ENCODE results near the gene SH3RF1.

Gene SH3RF1

GRCh38 chr4:169151671-169152070 is 119.1 kb downstream of the SH3RF1 start:
- H3K4me3 ChIP-seq = no peak overlapping the region
- H3K27ac ChIP-seq = no peak overlapping the region

DNA sequence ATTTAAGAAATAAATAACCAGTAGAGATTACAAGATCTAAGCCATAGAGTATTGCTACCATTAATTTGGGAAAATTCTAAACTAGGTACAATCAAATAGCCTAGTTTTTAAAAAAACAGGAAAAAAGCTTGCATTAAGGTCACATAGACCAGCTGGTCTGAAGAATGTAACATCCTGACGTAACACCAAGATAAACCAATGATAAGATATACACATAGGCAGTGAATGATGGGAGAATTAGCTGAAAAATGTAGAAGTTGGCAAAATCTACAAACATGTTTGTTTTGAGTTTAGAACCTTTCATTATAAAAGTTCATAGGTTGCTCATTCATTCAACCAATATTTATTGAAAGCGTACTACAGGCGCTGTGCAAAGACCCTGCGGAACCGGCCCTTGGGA is 120.0 kb downstream of the SH3RF1 start:
- Histone ChIP-seq H3K27ac (no peak overlapping the region), H3K4me3 (no peak overlapping the region)

DNA sequence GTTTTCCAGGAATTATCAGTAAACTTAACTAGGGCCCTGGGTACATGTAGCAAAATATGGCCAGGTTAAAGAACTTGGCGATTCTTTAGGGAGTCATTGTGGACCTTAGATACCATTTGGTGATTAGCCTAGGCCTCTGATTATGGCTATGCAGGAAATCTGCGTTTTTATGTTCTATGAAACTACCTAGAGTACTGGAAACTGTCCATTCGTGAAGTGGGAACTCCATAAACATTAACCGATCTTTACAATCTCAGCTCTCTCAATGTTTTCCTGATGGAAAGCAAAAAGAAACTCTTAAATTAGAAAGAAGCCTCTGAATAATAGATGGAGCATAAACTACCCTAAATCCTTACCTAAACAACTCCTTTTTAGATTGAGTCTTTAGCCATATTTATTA is 121.9 kb downstream of the SH3RF1 start:
- H3K27ac ChIP-seq = no peak overlapping the region
- H3K4me3 ChIP-seq = no peak overlapping the region

DNA sequence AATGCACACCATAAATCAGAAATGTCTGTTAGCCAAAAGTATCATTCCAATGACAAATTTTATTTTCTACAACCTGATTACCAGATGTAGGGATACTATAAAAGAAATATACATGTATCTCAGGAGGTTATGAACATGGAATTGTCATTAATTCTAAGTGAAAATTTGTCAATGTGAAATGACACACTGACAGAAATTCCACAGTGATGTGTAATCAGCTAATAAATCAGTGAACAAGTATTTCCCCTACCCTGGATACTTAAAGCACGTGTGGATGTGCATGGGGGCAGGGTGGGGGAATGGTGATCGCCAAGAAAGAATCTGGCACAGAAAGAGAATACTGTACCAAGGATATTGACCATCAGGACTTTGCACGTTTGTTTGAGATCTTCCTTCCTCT is 123.6 kb downstream of the SH3RF1 start:
- no peak overlapping the region for H3K4me3 ChIP-seq
- H3K27ac ChIP-seq = no peak overlapping the region

DNA sequence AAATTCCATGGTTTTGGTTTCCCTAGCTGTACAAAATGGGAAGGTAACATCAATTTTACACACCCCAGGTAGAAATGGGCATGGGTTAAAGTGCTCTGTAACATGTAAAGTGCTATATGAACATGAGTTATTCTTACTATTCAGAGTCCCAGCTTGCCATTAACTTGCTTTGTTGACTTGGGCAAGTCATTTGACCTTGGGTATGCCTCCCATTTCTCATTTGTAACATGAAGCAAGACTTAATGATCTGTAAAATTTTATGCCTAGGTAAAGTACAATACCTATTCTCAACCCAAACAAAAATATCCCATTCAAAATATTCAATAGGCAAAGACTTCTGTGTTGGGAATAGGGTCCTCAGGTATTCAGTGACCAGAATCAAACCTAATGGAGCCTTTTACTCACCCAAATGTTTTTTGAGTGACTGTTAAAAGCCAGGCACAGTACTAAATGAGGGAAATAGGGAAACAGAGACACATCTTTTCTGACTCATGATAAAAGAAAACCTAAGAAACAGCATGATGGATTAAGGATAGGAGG is 126.6 kb downstream of the SH3RF1 start:
- no peak overlapping the region for H3K27ac ChIP-seq
- no peak overlapping the region for H3K4me3 ChIP-seq

GRCh38 chr4:169143335-169143734 is 127.4 kb downstream of the SH3RF1 start:
- H3K27ac ChIP-seq = no peak overlapping the region

DNA sequence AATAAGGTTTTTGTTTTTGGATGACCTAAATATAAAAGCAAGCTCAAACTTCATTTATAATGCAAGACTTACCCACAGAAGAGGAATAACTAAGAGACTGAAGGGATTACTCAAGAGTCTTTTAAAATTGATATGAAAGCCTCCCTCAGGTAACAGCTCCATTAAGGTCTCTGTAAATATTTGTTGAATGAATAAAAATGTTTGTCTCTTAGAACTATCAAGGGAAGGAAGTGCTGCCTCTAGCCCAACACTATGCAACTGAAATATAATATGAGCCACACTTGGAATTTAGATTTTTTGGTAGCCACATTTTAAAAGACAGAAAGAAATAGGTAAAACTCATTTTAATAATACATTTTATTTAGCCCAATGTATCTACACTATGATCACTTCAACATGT is 127.8 kb downstream of the SH3RF1 start:
- H3K4me3 ChIP-seq = no peak overlapping the region
- H3K27ac ChIP-seq = no peak overlapping the region

More at GRCh38 chr4:169143335-169143734, 127.4 kb downstream of the SH3RF1 start:
- no peak overlapping the region for H3K4me3 ChIP-seq

GRCh38 chr4:169142391-169142790 is 128.4 kb downstream of the SH3RF1 start:
- Histone ChIP-seq H3K4me3 (no peak overlapping the region), H3K27ac (no peak overlapping the region)

- Histone ChIP-seq H3K4me3 (no peak overlapping the region), H3K27ac (no peak overlapping the region)
Measured at GRCh38 chr4:169139021-169139420, 131.7 kb downstream of the SH3RF1 start.

DNA sequence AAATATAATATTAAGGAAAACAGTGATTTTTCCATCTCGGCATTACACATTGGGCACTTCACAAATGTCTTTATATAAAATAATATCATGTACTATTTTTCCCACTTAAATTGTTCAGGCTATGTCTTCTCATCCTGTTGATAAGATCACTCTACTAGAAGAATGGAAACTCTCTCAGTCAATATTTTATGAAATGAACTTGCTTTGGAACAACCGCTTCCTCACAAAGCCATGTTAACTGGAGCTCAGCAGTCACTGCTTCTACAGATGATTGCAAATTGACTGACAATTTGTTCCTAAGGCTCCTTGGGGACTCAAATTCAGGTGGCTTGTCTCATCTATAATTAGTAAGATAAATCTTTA is 133.2 kb downstream of the SH3RF1 start:
- H3K4me3 ChIP-seq = no peak overlapping the region
- peak overlapping the region in 2 of 21 experiments; percentile 19 to 34 for H3K27ac ChIP-seq

DNA sequence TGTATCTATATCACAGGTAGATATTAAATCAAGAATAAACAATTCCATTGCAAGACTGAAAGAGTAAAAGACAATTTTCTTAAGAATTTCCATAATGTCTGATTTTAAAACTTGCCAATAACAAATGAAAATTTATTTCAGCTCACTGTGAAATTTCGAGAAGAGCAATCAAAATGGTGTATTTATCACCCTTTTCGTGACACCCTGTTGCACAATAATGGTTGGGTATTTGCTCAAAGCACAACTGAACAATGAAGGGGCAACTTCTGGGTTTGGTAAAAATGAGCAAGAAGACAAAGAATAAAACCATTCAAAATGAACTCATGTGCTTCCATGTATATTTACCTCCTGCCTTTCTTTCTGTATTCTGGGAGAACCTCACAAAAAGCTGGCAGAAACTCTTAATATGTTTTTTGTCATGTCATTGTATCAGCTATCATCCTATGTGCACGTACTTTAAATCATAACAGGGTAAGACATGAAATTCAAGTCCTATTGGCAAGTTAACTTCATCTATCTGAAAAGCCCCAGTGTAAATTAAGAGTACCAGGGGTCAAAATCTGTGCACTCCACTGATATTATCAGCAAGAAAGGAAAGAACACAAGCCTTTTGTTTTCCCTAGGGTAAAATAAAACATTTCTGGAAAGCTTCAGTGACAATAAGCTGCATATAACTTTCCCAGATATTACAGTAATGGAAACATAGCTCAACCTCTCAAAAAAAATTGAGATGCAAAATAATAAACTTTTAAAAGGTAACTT is 133.8 kb downstream of the SH3RF1 start:
- Histone ChIP-seq H3K4me3 (no peak overlapping the region), H3K27ac (peak overlapping the region in 3 of 21 experiments; percentile 19 to 77 (median 70))

GRCh38 chr4:169136330-169136729 is 134.4 kb downstream of the SH3RF1 start:
- Histone ChIP-seq H3K27ac (peak overlapping the region in 7 of 21 experiments; percentile 42 to 77 (median 55)), H3K4me3 (no peak overlapping the region)

GRCh38 chr4:169135776-169136175 is 135.0 kb downstream of the SH3RF1 start:
- H3K4me3 ChIP-seq = no peak overlapping the region
- peak overlapping the region in 6 of 21 experiments; percentile 42 to 77 (median 59) for H3K27ac ChIP-seq

- Histone ChIP-seq H3K27ac (peak overlapping the region in 9 of 21 experiments; percentile 9 to 77 (median 33)), H3K4me3 (no peak overlapping the region)
Measured at GRCh38 chr4:169133932-169134331, 136.8 kb downstream of the SH3RF1 start.

DNA sequence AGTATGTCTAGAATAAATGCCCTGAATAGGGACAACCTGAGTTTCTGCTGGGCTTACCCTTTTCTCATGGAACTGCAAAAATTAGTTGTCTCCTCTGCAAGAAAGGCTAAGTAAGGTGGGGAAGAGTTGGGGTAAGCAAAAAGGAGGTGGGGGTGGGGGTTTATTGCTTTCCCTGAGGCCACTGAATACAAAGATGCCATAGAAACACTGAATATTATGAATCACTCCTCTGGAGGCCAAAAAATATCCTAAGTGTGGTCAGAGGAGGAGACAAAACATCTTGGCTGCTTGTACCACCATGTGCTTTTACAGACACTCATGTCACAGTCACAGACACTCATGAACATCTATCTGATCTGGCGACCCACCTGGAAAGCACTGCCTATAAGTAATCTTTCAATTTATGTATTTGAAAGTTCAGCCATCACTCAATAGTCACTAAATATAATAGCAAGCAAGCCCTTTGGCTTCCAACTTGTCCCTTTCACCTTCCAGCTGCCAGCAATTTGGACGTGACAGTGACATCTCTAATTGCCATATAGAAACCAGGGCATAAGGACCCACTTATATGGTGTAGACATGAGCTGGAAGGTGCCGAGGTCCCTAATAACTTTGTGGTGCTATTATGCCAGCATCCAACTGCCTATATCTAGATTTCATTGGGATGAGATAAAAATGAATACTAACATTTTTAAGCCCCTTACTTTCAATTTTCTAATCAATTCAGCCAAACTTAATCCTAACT is 138.0 kb downstream of the SH3RF1 start:
- Histone ChIP-seq H3K27ac (peak overlapping the region in 4 of 21 experiments; percentile 2 to 70 (median 46)), H3K4me3 (no peak overlapping the region)

DNA sequence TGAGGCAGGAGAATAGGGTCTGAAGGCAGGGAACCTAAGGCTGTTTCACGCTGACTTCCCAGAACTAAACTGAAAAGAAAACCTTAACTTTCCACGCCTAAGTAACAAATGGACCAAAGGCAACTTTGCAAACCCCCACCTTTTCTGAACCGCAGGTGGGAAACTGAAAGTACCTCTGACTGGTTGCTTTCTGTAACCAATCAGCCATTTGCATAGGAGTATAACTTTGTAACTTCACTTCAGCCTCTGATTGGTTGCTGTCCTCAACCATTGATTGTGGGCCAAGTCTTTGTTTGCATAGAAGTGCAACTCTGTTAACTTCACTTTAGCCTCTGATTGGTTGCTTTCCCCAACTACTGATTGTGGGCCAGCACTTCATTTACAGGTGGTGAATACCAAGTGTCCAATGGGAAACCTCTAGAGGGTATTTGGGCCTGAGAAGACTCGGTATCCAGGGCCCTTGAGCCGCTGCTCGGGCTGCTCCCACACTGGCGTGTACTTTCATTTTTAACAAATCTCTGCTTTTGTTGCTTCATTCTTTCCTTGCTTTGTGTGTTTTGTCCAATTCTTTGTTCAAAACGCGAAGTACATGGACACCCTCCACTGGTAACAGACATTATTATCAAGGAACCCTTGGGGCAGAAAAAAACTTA is 139.1 kb downstream of the SH3RF1 start:
- Histone ChIP-seq H3K27ac (peak overlapping the region in 1 of 21 experiments; percentile 2), H3K4me3 (no peak overlapping the region)

- Histone ChIP-seq H3K4me3 (no peak overlapping the region), H3K27ac (no peak overlapping the region)
Measured at GRCh38 chr4:169128902-169129301, 141.9 kb downstream of the SH3RF1 start.

DNA sequence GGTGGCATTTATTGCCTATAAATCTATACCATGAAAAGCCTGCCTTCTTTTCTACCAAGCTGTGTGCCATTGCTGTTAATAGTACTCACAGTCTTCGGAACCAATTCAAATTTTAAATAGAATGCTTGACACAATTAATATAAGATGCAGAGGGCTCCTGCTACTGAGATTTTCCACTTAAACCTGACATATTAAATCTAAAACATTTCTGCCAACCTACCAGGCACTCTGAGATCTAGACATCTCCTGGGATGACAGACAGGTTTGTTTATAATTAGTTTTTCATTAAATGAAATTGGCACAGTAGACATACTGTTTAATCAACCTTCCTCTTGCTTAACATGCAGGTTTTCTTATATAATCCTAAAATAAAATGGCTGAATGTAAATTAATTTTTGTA is 143.4 kb downstream of the SH3RF1 start:
- no peak overlapping the region for H3K27ac ChIP-seq
- no peak overlapping the region for H3K4me3 ChIP-seq

DNA sequence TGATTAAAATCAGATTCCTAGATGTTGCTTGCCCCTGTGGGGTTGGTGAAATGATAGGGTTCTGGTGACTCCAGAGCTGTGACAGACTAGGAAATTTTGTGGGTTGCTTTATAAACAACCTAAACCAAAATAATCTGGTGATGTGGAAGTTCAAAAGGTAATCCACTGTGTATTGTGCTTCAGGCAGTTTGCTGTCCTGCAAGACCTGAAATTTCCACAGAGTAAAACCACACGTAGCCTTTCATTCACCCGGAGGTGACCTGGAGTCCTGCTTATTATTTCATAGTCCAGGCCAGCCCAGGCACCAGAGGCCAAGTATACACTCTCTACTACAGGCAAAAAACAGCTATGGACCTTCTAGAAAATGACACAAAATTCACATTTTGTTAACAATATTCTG is 146.1 kb downstream of the SH3RF1 start:
- Histone ChIP-seq H3K4me3 (no peak overlapping the region), H3K27ac (no peak overlapping the region)

DNA sequence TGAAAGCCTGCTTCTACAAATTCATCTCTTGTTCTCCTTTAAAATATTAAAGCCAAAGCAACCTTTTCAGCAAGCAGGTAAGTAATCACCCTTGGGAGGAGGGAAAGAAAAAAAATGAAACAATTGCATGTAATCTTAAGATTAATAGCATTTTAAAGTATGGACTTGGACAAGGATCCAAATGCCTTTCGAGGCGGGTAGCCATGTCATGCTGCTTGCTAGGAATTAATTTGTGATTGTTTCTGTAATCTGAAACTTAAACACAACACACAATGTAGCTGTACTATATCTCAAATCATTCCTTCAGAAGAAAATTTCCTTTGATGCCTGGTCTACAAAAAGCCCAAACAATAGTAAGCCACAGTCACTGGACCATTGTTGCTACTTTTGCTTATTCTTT is 148.3 kb downstream of the SH3RF1 start:
- no peak overlapping the region for H3K27ac ChIP-seq
- no peak overlapping the region for H3K4me3 ChIP-seq
